Measurements from ENCODE around the gene ELAC2.
"Not testable (repeated sequence)": the region's sequence is repeated elsewhere in the genome, so short reads cannot be mapped to it uniquely, and the experiment has no call there.

Gene ELAC2

GRCh38 chr17:12990041-12990808 lies 27.6 kb downstream of the ELAC2 start:
- no peak for DNase-seq (ENCODE audit: low spot score)

DNA sequence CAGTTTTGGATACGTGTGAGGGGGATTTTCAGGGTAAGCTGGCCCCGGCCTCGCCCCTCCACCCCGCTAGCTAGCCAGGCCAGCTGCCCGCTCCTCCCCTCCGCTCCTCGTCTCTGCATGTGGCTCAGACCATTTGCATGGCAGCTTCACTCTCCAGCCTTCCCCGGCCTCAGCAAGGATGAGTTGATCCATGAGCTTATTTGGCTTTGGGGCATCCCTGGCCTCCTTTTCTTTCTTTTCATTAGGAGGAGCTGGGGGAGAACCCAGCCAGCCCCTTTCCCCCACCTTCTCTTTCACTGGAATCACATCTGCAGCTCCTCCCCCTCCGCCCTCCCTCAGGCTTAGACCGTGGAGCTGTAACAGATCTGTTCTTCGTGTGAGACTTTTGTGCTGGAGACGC lies 30.7 kb downstream of the ELAC2 start:
- DNase-seq (ENCODE audit: low spot score) = no peak

GRCh38 chr17:12985431-12986293 lies 32.2 kb downstream of the ELAC2 start:
- no peak for DNase-seq (ENCODE audit: low spot score)

DNA sequence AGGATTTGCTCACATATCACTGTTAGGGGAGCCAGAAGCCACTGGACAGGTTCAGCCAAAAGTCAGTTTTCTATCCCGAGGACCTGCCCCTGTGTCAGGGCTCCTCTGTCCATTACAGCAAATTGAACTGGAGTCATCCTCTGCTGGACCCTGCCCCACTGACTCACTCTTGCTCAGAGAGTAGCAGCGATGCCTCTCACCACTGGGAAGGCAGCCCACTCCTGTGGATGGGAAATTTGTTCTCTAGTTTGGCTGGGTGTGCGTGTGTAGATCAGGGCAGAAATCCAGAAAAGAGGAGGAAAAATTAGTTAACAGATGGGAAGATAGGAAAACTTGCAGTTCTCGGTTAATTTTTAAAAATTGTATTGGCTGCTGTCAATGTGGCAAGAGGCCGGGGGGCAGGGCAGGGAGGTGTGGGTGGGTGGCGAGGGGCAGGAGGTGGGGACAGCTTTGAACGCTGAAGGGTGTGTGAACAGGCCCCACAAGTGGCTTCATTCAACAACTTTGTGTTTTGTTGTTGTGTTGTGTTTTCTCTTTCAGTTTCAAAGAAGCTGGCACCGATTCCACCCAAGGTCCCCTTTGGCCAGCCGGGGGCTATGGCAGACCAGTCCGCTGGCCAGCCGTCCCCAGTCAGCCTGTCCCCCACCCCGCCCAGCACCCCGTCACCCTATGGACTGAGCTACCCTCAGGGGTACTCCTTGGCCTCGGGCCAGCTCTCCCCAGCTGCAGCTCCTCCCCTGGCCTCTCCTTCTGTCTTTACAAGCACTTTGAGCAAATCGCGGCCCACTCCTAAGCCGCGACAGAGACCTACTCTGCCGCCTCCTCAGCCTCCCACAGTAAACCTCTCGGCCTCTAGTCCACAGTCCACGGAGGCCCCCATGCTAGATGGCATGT lies 33.6 kb downstream of the ELAC2 start:
- no peak for DNase-seq (ENCODE audit: low spot score)

DNA sequence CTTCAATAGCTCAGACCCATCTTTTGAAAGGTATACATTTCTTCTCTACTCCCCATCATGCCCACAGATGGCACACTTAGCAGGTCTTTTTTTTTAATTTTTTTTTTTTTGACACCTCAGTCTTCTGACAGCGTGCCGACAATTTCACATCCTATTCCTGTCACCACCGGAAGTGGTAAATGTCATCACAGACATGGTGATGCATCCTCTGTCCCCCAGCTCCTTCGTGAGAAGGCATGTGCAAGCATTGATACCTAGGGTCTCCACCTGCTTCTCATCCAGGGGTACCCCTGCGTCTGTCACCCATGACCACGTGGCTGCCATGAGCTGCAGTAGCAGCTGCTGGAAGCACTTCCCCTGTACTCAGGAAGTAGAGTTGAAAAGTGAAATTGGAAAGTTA lies 35.6 kb downstream of the ELAC2 start:
- no peak for DNase-seq (ENCODE audit: low spot score)

DNA sequence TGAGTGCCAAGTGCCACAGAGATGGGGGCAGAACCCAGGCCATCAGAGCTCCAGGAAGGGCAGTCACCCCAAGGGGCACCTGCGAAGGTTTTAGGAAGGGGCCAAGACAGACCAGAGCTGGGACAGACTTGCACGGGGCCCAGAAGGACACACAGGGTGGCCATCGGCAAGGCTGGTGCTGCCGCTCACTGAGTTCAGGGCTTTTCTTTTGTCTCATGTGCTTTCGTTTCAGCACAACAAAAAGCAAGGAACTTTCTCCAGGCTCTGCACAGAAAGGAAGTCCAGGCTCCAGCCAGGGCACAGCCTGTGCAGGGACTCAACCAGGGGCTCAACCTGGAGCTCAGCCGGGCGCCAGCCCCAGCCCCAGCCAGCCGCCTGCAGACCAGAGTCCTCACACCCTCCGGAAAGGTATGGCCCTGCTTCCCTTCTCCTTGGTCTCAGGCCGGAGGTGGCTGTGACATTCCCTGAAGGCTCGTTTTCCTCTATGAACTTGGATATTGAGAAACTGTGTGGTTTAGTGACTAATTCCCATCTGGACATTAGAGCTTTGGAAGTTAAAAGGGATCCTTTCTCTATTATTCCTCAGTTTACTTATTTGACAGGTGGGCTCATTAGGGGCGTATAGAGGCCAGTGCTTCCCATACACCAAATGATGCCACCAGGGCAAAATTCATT lies 37.9 kb downstream of the ELAC2 start:
- DNase-seq (ENCODE audit: low spot score) = no peak

GRCh38 chr17:12979246-12979645 lies 38.6 kb downstream of the ELAC2 start:
- DNase-seq (ENCODE audit: low spot score) = no peak

GRCh38 chr17:12978787-12979186 lies 39.0 kb downstream of the ELAC2 start:
- DNase-seq (ENCODE audit: low spot score) = not testable (repeated sequence)

DNA sequence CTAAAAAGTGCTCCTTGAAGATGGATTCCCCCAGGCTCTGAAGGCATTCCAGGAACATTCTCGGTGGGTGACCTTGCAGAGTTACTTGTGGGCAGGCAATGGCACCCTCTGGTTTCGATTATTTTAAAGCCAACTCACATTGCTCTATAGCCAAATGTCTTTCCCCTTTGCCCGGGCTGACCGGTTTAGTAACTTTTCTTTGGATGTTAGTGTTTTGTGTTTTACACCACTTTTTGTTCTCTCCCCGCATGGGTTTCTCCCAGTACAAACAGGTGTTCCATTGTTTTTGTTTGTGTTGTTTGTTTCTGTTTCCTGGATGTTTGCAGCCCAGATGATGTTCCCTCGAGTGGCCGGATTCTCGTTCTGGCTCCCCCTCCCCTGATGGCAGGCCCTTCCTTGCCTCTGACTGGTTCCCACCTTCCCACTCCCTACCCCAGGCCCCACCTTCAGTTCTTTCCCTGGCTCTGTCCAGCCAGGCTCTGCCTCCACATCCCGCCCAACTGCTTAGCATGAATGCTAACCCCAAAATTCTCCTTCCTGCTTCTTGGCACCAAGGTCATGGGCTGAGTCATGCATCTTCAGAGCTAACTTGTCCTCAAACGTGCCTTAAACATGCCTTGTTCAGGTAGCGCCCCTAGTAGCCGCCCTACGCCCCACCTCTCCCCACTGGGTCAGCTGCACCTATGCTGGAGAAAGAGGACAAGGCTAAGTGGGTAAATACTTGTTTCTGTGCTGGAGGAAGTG lies 40.6 kb downstream of the ELAC2 start:
- DNase-seq (ENCODE audit: low spot score) = no peak

- DNase-seq (ENCODE audit: low spot score) = no peak
These were observed 43.8 kb downstream of the ELAC2 start for GRCh38 chr17:12974005-12974531.

DNA sequence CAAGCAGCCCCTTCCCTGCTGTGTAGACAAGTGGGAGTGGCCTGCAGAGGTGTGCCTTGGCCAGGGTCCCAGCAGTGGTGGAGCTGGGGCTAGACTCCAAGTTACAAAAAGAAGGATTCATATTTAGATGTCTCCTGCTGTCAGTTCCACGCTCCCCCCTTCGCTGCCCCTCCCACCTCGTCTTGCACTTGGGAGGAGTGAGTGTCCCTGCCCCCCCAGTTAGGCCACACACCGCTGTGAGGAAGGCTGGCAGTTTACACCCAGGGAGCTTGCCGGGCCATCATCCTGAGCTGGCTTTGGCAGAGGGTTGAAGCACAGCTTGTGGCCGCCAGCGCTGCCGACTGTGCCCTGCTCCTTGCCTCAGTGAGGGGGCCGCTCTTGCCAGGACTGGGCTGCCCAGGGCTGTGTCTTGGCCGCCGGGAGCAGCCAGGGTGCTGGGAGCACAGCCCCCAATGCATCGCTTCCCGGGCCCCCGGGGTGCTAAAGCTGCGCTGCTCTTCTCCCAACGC lies 44.3 kb downstream of the ELAC2 start:
- no peak for DNase-seq (ENCODE audit: low spot score)

- no peak for DNase-seq (ENCODE audit: low spot score)
These were observed 49.9 kb downstream of the ELAC2 start for GRCh38 chr17:12967962-12968361.

DNA sequence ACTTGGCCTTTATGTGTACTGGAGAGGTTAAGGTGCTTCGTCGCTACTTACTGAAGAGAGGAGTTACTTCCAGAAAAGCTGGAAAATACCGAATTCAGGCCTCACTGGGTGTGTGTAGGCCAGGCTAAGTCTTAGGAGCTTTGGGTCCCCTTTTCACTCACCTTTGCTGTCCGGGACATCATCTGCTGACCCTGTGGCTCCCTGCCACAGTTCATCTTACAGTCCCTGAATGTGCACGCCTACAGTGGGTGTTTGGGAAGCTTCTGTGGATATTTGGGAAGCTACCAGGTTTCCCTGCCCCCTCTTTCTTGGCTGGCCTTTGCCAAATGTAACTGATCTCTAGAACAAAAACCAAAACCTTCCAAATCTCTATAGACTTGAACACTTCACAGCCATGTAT lies 51.4 kb downstream of the ELAC2 start:
- no peak for DNase-seq (ENCODE audit: low spot score)

GRCh38 chr17:12965988-12966387 lies 51.8 kb downstream of the ELAC2 start:
- DNase-seq (ENCODE audit: low spot score) = no peak

DNA sequence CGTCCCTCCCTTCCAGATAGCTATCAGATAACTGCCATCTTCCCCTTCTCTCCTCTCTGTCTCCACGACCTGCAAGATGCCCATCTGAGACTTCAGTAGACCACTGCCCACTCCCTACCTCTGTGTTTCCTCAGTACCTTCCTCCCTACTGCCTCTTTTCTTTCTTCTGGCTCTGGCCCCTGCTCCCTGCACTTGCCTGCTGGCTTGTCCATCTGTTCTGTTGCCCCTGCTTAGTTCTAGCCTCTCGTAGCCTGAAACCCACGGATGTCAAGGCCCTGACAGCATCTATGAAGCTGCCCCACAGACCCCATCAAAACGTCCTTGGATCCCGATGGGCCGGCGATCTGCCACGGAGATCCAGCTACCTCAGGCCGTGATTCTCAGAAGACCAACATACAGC lies 53.0 kb downstream of the ELAC2 start:
- DNase-seq (ENCODE audit: low spot score) = no peak

- no peak for DNase-seq (ENCODE audit: low spot score)
These were observed 53.7 kb downstream of the ELAC2 start for GRCh38 chr17:12964162-12964561.

- no peak for DNase-seq (ENCODE audit: low spot score)
These were observed 54.3 kb downstream of the ELAC2 start for GRCh38 chr17:12963505-12963904.

DNA sequence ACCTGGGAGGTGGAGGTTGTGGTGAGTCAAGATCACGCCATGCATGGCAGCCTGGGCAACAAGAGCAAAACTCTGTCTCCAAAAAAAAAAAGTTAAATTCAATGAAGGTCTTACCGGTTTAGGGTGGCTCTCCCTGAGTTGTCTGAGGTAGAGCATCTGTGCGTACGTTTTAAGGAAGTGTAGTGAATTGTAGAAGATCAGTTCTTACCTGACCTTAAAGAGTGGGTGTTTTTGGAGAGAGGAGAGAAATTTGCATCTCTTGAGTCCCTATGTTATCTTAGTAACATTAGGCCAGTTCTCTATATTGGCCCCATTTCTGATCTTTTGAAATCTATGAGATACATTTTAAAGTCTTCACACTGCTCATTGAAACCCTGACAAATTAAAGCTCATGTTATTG lies 56.2 kb downstream of the ELAC2 start:
- no peak for DNase-seq (ENCODE audit: low spot score)

DNA sequence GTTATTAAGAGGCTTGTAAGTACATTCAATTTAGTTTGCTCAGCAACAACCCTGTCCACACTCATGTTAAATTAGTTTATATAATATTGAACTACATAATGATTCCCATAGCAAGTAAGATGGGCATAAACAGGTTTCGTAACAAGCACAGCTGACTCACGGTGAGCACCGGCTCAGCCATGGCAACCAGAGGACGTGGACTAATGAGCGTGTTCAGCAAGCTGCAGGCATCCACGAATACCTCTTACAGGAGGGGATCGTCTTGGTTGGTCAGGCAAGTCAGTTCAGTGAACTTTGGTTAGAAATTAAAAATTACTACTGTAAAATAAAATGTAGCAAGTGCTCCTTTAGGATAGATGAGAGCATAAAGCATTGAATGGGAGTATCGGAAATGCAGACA lies 58.4 kb downstream of the ELAC2 start:
- DNase-seq (ENCODE audit: low spot score) = no peak

- DNase-seq (ENCODE audit: low spot score) = no peak
These were observed 59.0 kb downstream of the ELAC2 start for GRCh38 chr17:12958786-12959185.

- no peak for DNase-seq (ENCODE audit: low spot score)
These were observed 62.3 kb downstream of the ELAC2 start for GRCh38 chr17:12955521-12955920.

All from hematopoietic multipotent progenitor cell treated with erythropoietin and hydrocortisone succinate and interleukin-3 and kit ligand, for 17 days (in vitro differentiated cells).